ENCODE measurements around the gene ZNF555. TPM values are rescaled to one million over a fixed set of nuclear protein-coding genes. Genes with fewer than 3 reads are reported as not detected.
"Not testable (repeated sequence)": the region's sequence is repeated elsewhere in the genome, so short reads cannot be mapped to it uniquely, and the experiment has no call there.

ZNF555 gene
- total RNA-seq, 6 donors from 2014 or later: 3.3 to 7.5 (median 5.8) TPM

GRCh38 chr19:2887391-2887914, 46.2 kb downstream of the ZNF555 start:
- peak; percentile 86 to 88 for ATAC-seq (ENCODE audit: low FRiP score in 2 of 2)
- peaks cover 0 to 13% (median 8%) of the 10 kb centered on the region in 4 donors for H3K4me1 ChIP-seq
- peak overlapping the region in 1 of 4 donors; percentile 8 for H3K27ac ChIP-seq
- no peak overlapping the region for H3K4me3 ChIP-seq
- TF ChIP-seq, protein P1, sequence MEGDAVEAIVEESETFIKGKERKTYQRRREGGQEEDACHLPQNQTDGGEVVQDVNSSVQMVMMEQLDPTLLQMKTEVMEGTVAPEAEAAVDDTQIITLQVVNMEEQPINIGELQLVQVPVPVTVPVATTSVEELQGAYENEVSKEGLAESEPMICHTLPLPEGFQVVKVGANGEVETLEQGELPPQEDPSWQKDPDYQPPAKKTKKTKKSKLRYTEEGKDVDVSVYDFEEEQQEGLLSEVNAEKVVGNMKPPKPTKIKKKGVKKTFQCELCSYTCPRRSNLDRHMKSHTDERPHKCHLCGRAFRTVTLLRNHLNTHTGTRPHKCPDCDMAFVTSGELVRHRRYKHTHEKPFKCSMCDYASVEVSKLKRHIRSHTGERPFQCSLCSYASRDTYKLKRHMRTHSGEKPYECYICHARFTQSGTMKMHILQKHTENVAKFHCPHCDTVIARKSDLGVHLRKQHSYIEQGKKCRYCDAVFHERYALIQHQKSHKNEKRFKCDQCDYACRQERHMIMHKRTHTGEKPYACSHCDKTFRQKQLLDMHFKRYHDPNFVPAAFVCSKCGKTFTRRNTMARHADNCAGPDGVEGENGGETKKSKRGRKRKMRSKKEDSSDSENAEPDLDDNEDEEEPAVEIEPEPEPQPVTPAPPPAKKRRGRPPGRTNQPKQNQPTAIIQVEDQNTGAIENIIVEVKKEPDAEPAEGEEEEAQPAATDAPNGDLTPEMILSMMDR (IDR thresholded peaks at IDR 0.05): peak; percentile 53 to 72 (median 59)
- no peak for TF ChIP-seq EP300 (IDR thresholded peaks at IDR 0.05)
- H3K27me3 ChIP-seq: no peaks in the 10 kb centered on the region
- WGBS, 2 donors: 15 to 26% methylated on average over 8 to 9 of the region's 9 CpGs
- DNase-seq: no peak
- no peaks in the 10 kb centered on the region for H3K36me3 ChIP-seq
- H3K9me3 ChIP-seq: no peaks in the 10 kb centered on the region

- Histone ChIP-seq H3K4me1 (peaks cover 0 to 13% (median 8%) of the 10 kb centered on the region in 4 donors), H3K36me3 (no peaks in the 10 kb centered on the region), H3K4me3 (peak overlapping the region in 3 of 4 donors; percentile 29 to 56 (median 40)), H3K9me3 (no peaks in the 10 kb centered on the region), H3K27me3 (no peaks in the 10 kb centered on the region), H3K27ac (peak overlapping the region in 3 of 4 donors; percentile 12 to 78 (median 60))
- TF ChIP-seq POLR2A (IDR thresholded peaks at IDR 0.05): no peak
- TF ChIP-seq, protein P1 (IDR thresholded peaks at IDR 0.05): peak in 1 of 6 experiments; percentile 17
- 54 to 58% methylated on average over 24 to 34 of the region's 37 CpGs for WGBS, 2 donors
- DNase-seq: peak; percentile 22 to 85
- ATAC-seq (ENCODE audit: low FRiP score in 2 of 2): peak; percentile 49 to 71
Observed at GRCh38 chr19:2888731-2889224, 47.5 kb downstream of the ZNF555 start.

DNA sequence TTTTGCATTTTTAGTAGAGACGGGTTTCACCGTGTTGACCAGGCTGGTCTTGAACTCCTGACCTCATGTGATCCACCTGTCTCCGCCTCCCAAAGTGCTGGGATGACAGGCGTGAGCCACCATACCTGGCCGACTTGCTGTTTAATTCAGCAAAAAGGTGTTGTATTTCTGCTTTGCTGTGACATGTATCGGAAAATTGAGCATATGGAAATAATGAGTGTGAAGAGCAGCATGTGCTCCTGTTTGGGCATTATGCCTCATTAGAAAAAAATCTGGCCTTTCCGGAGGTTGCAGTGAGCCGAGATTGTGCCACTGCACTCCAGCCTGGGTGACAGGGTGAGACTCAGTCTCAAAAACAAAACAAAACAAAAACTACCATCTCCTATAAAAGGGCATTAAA, 49.3 kb downstream of the ZNF555 start:
- H3K27ac ChIP-seq; H3K36me3 ChIP-seq; H3K9me3 ChIP-seq; H3K27me3 ChIP-seq; ATAC-seq (ENCODE audit: low FRiP score in 2 of 2); DNase-seq; H3K4me3 ChIP-seq: not testable (repeated sequence)
- WGBS, 2 donors: 81 to 87% methylated on average over 8 of the region's 8 CpGs
- H3K4me1 ChIP-seq: peaks cover 0 to 13% (median 8%) of the 10 kb centered on the region in 4 donors

DNA sequence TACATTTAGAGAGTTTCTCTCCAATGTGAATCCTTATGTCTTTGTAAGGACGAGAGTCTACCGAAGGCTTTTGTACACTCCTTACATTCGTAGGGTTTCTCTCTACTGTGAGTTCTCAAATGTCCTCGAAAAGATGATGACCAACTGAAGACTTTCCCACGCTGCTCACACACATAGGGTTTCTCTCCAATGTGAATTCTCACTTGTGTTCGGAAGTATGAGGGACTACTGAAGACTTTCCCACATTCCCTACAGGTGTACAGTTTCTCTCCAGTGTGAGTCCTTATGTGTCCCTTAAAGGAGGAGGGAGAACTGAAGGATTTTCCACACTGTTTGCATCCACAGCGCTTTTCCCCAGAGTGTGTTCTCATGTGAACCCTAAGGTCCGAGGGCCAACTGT, 55.4 kb downstream of the ZNF555 start:
- Histone ChIP-seq H3K4me3 (no peak overlapping the region), H3K4me1 (peaks cover 3 to 8% (median 5%) of the 10 kb centered on the region in 4 donors), H3K27ac (no peak overlapping the region), H3K9me3 (peaks cover 4 to 18% (median 9%) of the 10 kb centered on the region in 4 donors), H3K36me3 (no peaks in the 10 kb centered on the region), H3K27me3 (no peaks in the 10 kb centered on the region)
- TF ChIP-seq EP300 (IDR thresholded peaks at IDR 0.05): no peak
- no peak for TF ChIP-seq POLR2AphosphoS5 (IDR thresholded peaks at IDR 0.05)
- no peak for TF ChIP-seq POLR2A (IDR thresholded peaks at IDR 0.05)
- TF ChIP-seq, protein P1 (IDR thresholded peaks at IDR 0.05): no peak
- 76 to 82% methylated on average over 8 of the region's 8 CpGs for WGBS, 2 donors
- ATAC-seq (ENCODE audit: low FRiP score in 2 of 2) (no peak), DNase-seq (no peak)

GRCh38 chr19:2900296-2901252, 59.3 kb downstream of the ZNF555 start, which contains the start of gene ZNF57:
TSS of gene ZNF57 (plus strand) at chr19:2900928. CDS start at chr19:2901046, 118 bp downstream.
- peak; percentile 99 to 100 for ATAC-seq (ENCODE audit: low FRiP score in 2 of 2)
- TF ChIP-seq POLR2A (IDR thresholded peaks at IDR 0.05): peak in 2 of 4 donors; percentile 58 to 75
- peak; percentile 58 to 59 for TF ChIP-seq POLR2AphosphoS5 (IDR thresholded peaks at IDR 0.05)
- TF ChIP-seq, protein P1 (IDR thresholded peaks at IDR 0.05): peak in 2 of 6 experiments; percentile 16 to 34
- no peak for TF ChIP-seq EP300 (IDR thresholded peaks at IDR 0.05)
- H3K9me3 ChIP-seq: peaks cover 4 to 17% (median 9%) of the 10 kb centered on the region in 4 donors
- H3K27me3 ChIP-seq: no peaks in the 10 kb centered on the region
- H3K36me3 ChIP-seq: no peaks in the 10 kb centered on the region
- H3K4me1 ChIP-seq: peaks cover 11 to 24% (median 13%) of the 10 kb centered on the region in 4 donors
- peak within 1 kb of the TSS; percentile 88 to 94 (median 89) for H3K27ac ChIP-seq
- 0% methylated on average over 19 to 84 of the region's 100 CpGs for WGBS, 2 donors
- peak within 1 kb of the TSS; percentile 64 to 93 (median 70) for H3K4me3 ChIP-seq
- DNase-seq: peak; percentile 98 to 100

All from upper lobe of left lung (tissue), 6 donors.